T-helper 17 cell (primary cell): ENCODE measurements around the gene RMRP. TPM values are rescaled to one million over a fixed set of nuclear protein-coding genes. Genes with fewer than 3 reads are reported as not detected.
A peak's percentile ranks its signal among the peaks of the same experiment; 100 is the strongest.
"Not testable (repeated sequence)": the region's sequence is repeated elsewhere in the genome, so short reads cannot be mapped to it uniquely, and the experiment has no call there.

Experiments
- ATAC-seq: fragments of 150-1000 bp; cut with Tn5 transposase; 2 replicates; pipeline ENCODE4 v1.10.0; 2021; ENCODE audit warnings: mild to moderate bottlenecking, moderate library complexity
- DNase-seq, 3 donors: peaks; one replicate each; pipeline versions ENCODE4 v3.0.0 to v3.0.0-alpha.2; 2020 to 2021
- H3K9me3 ChIP-seq: one replicate; pipeline ENCODE4 v1.7.0; 2013; ENCODE audit warnings: low read length, mild to moderate bottlenecking; ENCODE audit not compliant: control insufficient read depth, poor library complexity, severe bottlenecking
- H3K27ac Mint-ChIP-seq: one replicate; pipeline ENCODE4 v1.8.0; 2022; ENCODE audit warnings: mild to moderate bottlenecking, moderate library complexity, mixed read lengths
- H3K27me3 Mint-ChIP-seq: one replicate; pipeline ENCODE4 v1.8.0; 2022; ENCODE audit warnings: mixed read lengths
- H3K36me3 Mint-ChIP-seq: one replicate; pipeline ENCODE4 v1.8.0; 2022; ENCODE audit warnings: low read depth, mixed read lengths
- H3K4me1 Mint-ChIP-seq: one replicate; pipeline ENCODE4 v1.8.0; 2022; ENCODE audit warnings: mild to moderate bottlenecking, mixed read lengths
- H3K4me3 Mint-ChIP-seq: one replicate; pipeline ENCODE4 v1.8.0; 2022; ENCODE audit warnings: mild to moderate bottlenecking, moderate library complexity, mixed read lengths
- total RNA-seq, 4 donors: library from RNA in 2 of 4; stranded (reverse) in 2 of 4; gene quantifications; one replicate each; pipeline ENCODE4 v1.2.3 and lab custom pipeline; 2022 to 2026

Gene RMRP
- total RNA-seq, 2 donors from 2014 or later: 7,466 to 10,512 TPM

- ATAC-seq: no peak
- Mint-ChIP-seq H3K27me3 (no peaks in the 10 kb centered on the region), H3K36me3 (no peaks in the 10 kb centered on the region), H3K4me1 (peaks cover 52% of the 10 kb centered on the region), H3K27ac (peak overlapping the region; percentile 98), H3K4me3 (peak overlapping the region; percentile 84)
- H3K9me3 ChIP-seq: no peaks in the 10 kb centered on the region
- no peak for DNase-seq
These were observed 1.5 kb downstream of the RMRP start for GRCh38 chr9:35656348-35656747.

- Mint-ChIP-seq H3K27ac (peak overlapping the region; percentile 73), H3K36me3 (peaks cover 1% of the 10 kb centered on the region), H3K27me3 (no peaks in the 10 kb centered on the region), H3K4me1 (peaks cover 46% of the 10 kb centered on the region), H3K4me3 (no peak overlapping the region)
- DNase-seq (no peak), ATAC-seq (no peak)
- no peaks in the 10 kb centered on the region for H3K9me3 ChIP-seq
These were observed 4.2 kb downstream of the RMRP start for GRCh38 chr9:35653611-35654010.

GRCh38 chr9:35652829-35653209 lies 5.0 kb downstream of the RMRP start:
- DNase-seq (no peak), ATAC-seq (no peak)
- peak overlapping the region; percentile 73 for H3K27ac Mint-ChIP-seq
- no peaks in the 10 kb centered on the region for H3K27me3 Mint-ChIP-seq
- H3K4me3 Mint-ChIP-seq: no peak overlapping the region
- peaks cover 4% of the 10 kb centered on the region for H3K36me3 Mint-ChIP-seq
- H3K9me3 ChIP-seq: no peaks in the 10 kb centered on the region
- peaks cover 52% of the 10 kb centered on the region for H3K4me1 Mint-ChIP-seq

- no peaks in the 10 kb centered on the region for H3K27me3 Mint-ChIP-seq
- H3K4me1 Mint-ChIP-seq: peaks cover 52% of the 10 kb centered on the region
- DNase-seq (no peak), ATAC-seq (no peak)
- peak overlapping the region; percentile 98 for H3K27ac Mint-ChIP-seq
- peak overlapping the region; percentile 61 for H3K4me3 Mint-ChIP-seq
- no peaks in the 10 kb centered on the region for H3K9me3 ChIP-seq
- H3K36me3 Mint-ChIP-seq: peaks cover 4% of the 10 kb centered on the region
These were observed 5.6 kb downstream of the RMRP start for GRCh38 chr9:35651956-35652828.

- H3K4me1 Mint-ChIP-seq: peaks cover 42% of the 10 kb centered on the region
- DNase-seq: no peak
- ATAC-seq: no peak
- H3K36me3 Mint-ChIP-seq: peaks cover 4% of the 10 kb centered on the region
- peak within 1 kb of the TSS; percentile 98 for H3K27ac Mint-ChIP-seq
- H3K9me3 ChIP-seq: no peaks in the 10 kb centered on the region
- H3K4me3 Mint-ChIP-seq: peak within 1 kb of the TSS; percentile 98
- no peaks in the 10 kb centered on the region for H3K27me3 Mint-ChIP-seq
These were observed 7.3 kb downstream of the RMRP start, which contains the start of gene SIT1 for GRCh38 chr9:35650341-35651158. Gene SIT1 (minus strand): TSS chr9:35650931. CDS start chr9:35650853, 78 bp downstream.

GRCh38 chr9:35649431-35650340 lies 8.1 kb downstream of the RMRP start:
- peak overlapping the region; percentile 98 for H3K27ac Mint-ChIP-seq
- peaks cover 4% of the 10 kb centered on the region for H3K36me3 Mint-ChIP-seq
- ATAC-seq (no peak), DNase-seq (no peak)
- peaks cover 42% of the 10 kb centered on the region for H3K4me1 Mint-ChIP-seq
- no peaks in the 10 kb centered on the region for H3K27me3 Mint-ChIP-seq
- H3K9me3 ChIP-seq: no peaks in the 10 kb centered on the region
- peak overlapping the region; percentile 98 for H3K4me3 Mint-ChIP-seq

- peaks cover 4% of the 10 kb centered on the region for H3K36me3 Mint-ChIP-seq
- peaks cover 41% of the 10 kb centered on the region for H3K4me1 Mint-ChIP-seq
- H3K9me3 ChIP-seq: no peaks in the 10 kb centered on the region
- peak overlapping the region; percentile 98 for H3K27ac Mint-ChIP-seq
- DNase-seq (peak; percentile 89 to 90 (median 90)), ATAC-seq (peak; percentile 89)
- no peaks in the 10 kb centered on the region for H3K27me3 Mint-ChIP-seq
- peak overlapping the region; percentile 98 for H3K4me3 Mint-ChIP-seq
These were observed 11.1 kb downstream of the RMRP start for GRCh38 chr9:35646533-35647265.

GRCh38 chr9:35646153-35646532 lies 11.7 kb downstream of the RMRP start:
- Mint-ChIP-seq H3K36me3 (peaks cover 4% of the 10 kb centered on the region), H3K4me3 (peak overlapping the region; percentile 98), H3K27ac (peak overlapping the region; percentile 98), H3K4me1 (peaks cover 37% of the 10 kb centered on the region), H3K27me3 (no peaks in the 10 kb centered on the region)
- ATAC-seq (no peak), DNase-seq (no peak)
- no peaks in the 10 kb centered on the region for H3K9me3 ChIP-seq

GRCh38 chr9:35645736-35646135 lies 12.1 kb downstream of the RMRP start:
- H3K27me3 Mint-ChIP-seq, ATAC-seq, H3K36me3 Mint-ChIP-seq: not testable (repeated sequence)

GRCh38 chr9:35643046-35643445 lies 14.8 kb downstream of the RMRP start:
- Mint-ChIP-seq H3K27me3 (no peaks in the 10 kb centered on the region), H3K27ac (no peak overlapping the region), H3K4me1 (peaks cover 28% of the 10 kb centered on the region), H3K4me3 (no peak overlapping the region), H3K36me3 (peaks cover 2% of the 10 kb centered on the region)
- no peak for DNase-seq
- H3K9me3 ChIP-seq: no peaks in the 10 kb centered on the region
- no peak for ATAC-seq

More at GRCh38 chr9:35645736-35646135, 12.1 kb downstream of the RMRP start:
- Mint-ChIP-seq H3K27ac (peak overlapping the region; percentile 98), H3K4me3 (peak overlapping the region; percentile 98), H3K4me1 (peaks cover 33% of the 10 kb centered on the region)
- not testable (repeated sequence) for H3K9me3 ChIP-seq, DNase-seq

GRCh38 chr9:35641478-35641877 lies 16.3 kb downstream of the RMRP start:
- H3K4me3 Mint-ChIP-seq, ATAC-seq, H3K27me3 Mint-ChIP-seq, DNase-seq, H3K36me3 Mint-ChIP-seq, H3K27ac Mint-ChIP-seq, H3K9me3 ChIP-seq: not testable (repeated sequence)
- H3K4me1 Mint-ChIP-seq: peaks cover 31% of the 10 kb centered on the region

- ATAC-seq, DNase-seq, H3K4me3 Mint-ChIP-seq, H3K27ac Mint-ChIP-seq, H3K27me3 Mint-ChIP-seq, H3K36me3 Mint-ChIP-seq, H3K9me3 ChIP-seq: not testable (repeated sequence)
- H3K4me1 Mint-ChIP-seq: peaks cover 29% of the 10 kb centered on the region
These were observed 17.4 kb downstream of the RMRP start for GRCh38 chr9:35640431-35640830.
